HEK293 (cell line): ENCODE measurements around the gene AADAT.

ENCODE experiments used
- EGR2 ChIP-seq: fragments of 450-650 bp; formaldehyde crosslinking; IDR thresholded peaks from 2 replicates; pipeline ENCODE4 v1.5.1; 2016; ENCODE audit warnings: low read depth, missing biosample characterization, missing genetic modification characterization
- HOXC10 ChIP-seq: sonication (generic); formaldehyde crosslinking; IDR thresholded peaks from 2 replicates; pipeline ENCODE4 v1.8.1; 2023; ENCODE audit warnings: mild to moderate bottlenecking, missing genetic modification reagents
- KLF9 ChIP-seq: fragments of 450-650 bp; formaldehyde crosslinking; IDR thresholded peaks from 2 replicates; pipeline ENCODE4 v1.5.1; 2016; ENCODE audit warnings: missing biosample characterization, missing genetic modification characterization, low read depth
- MYNN ChIP-seq: fragments of 450-650 bp; formaldehyde crosslinking; IDR thresholded peaks from 2 replicates; pipeline ENCODE4 v1.5.1; 2016; ENCODE audit warnings: missing biosample characterization, missing genetic modification characterization, borderline replicate concordance
- PRDM1 ChIP-seq: fragments of 450-650 bp; formaldehyde crosslinking; IDR thresholded peaks from 2 replicates; pipeline ENCODE4; 2016; ENCODE audit warnings: missing biosample characterization, missing genetic modification characterization
- TSHZ1 ChIP-seq: fragments of 450-650 bp; formaldehyde crosslinking; IDR thresholded peaks from 2 replicates; pipeline ENCODE4 v1.5.1; 2016; ENCODE audit warnings: missing biosample characterization, missing genetic modification characterization, borderline replicate concordance
- ZFP3 ChIP-seq: fragments of 450-650 bp; formaldehyde crosslinking; IDR thresholded peaks from 2 replicates; pipeline ENCODE4 v1.5.1; 2016; ENCODE audit warnings: low read depth, missing biosample characterization, missing genetic modification characterization
- ZNF16 ChIP-seq: fragments of 450-650 bp; formaldehyde crosslinking; IDR thresholded peaks from 2 replicates; pipeline ENCODE4 v1.5.1; 2016; ENCODE audit warnings: low read depth, missing biosample characterization, missing genetic modification characterization
- ZNF24 ChIP-seq: fragments of 450-650 bp; formaldehyde crosslinking; IDR thresholded peaks from 2 replicates; pipeline ENCODE4 v1.5.1; 2016; ENCODE audit warnings: missing biosample characterization, missing genetic modification characterization
- ZNF280C ChIP-seq: fragments of 450-650 bp; formaldehyde crosslinking; IDR thresholded peaks from 2 replicates; pipeline ENCODE4 v1.5.1; 2016; ENCODE audit warnings: missing biosample characterization, missing genetic modification characterization
- ZNF350 ChIP-seq: fragments of 450-650 bp; formaldehyde crosslinking; IDR thresholded peaks from 2 replicates; pipeline ENCODE4 v1.5.0; 2017; ENCODE audit warnings: missing biosample characterization, mild to moderate bottlenecking, missing genetic modification characterization
- ZNF362 ChIP-seq: fragments of 450-650 bp; formaldehyde crosslinking; IDR thresholded peaks from 2 replicates; pipeline ENCODE4 v1.5.1; 2016; ENCODE audit warnings: missing biosample characterization, missing genetic modification characterization
- ZNF366 ChIP-seq: fragments of 450-650 bp; formaldehyde crosslinking; conservative IDR thresholded peaks from 2 replicates; pipeline ENCODE4 v1.5.1; 2016; ENCODE audit warnings: missing biosample characterization, missing genetic modification characterization
- ZNF423 ChIP-seq: fragments of 450-650 bp; formaldehyde crosslinking; IDR thresholded peaks from 2 replicates; pipeline ENCODE4 v1.5.1; 2016; ENCODE audit warnings: missing biosample characterization, missing genetic modification characterization
- ZNF549 ChIP-seq: fragments of 450-650 bp; IDR thresholded peaks from 2 replicates; pipeline ENCODE4 v1.5.1; 2018; ENCODE audit warnings: missing biosample characterization, missing genetic modification characterization, mild to moderate bottlenecking, inconsistent platforms, moderate library complexity
- ZNF571 ChIP-seq: fragments of 450-650 bp; formaldehyde crosslinking; IDR thresholded peaks from 2 replicates; pipeline ENCODE4 v1.5.0; 2017; ENCODE audit warnings: missing biosample characterization, missing genetic modification characterization
- ZNF585B ChIP-seq: fragments of 450-650 bp; formaldehyde crosslinking; IDR thresholded peaks from 2 replicates; pipeline ENCODE4 v1.5.1; 2016; ENCODE audit warnings: missing biosample characterization, missing genetic modification characterization
- ZNF600 ChIP-seq: fragments of 450-650 bp; formaldehyde crosslinking; IDR thresholded peaks from 2 replicates; pipeline ENCODE4 v1.5.1; 2016; ENCODE audit warnings: missing biosample characterization, missing genetic modification characterization
- ZNF610 ChIP-seq: fragments of 450-650 bp; formaldehyde crosslinking; IDR thresholded peaks from 2 replicates; pipeline ENCODE4 v1.5.1; 2016; ENCODE audit warnings: missing biosample characterization, missing genetic modification characterization, borderline replicate concordance
- ZNF654 ChIP-seq: fragments of 450-650 bp; formaldehyde crosslinking; IDR thresholded peaks from 2 replicates; pipeline ENCODE4 v1.5.1; 2016; ENCODE audit warnings: low read depth, missing biosample characterization, missing genetic modification characterization
- ZNF660 ChIP-seq: fragments of 450-650 bp; IDR thresholded peaks from 2 replicates; pipeline ENCODE4 v1.5.1; 2018; ENCODE audit warnings: missing biosample characterization, mild to moderate bottlenecking, missing genetic modification characterization
- ZNF692 ChIP-seq: fragments of 450-650 bp; formaldehyde crosslinking; IDR thresholded peaks from 2 replicates; pipeline ENCODE4 v1.5.1; 2016; ENCODE audit warnings: missing biosample characterization, missing genetic modification characterization
- ZNF747 ChIP-seq: fragments of 450-650 bp; formaldehyde crosslinking; IDR thresholded peaks from 2 replicates; pipeline ENCODE4 v1.5.1; 2016; ENCODE audit warnings: missing biosample characterization, missing genetic modification characterization
- ZNF76 ChIP-seq: fragments of 450-650 bp; formaldehyde crosslinking; IDR thresholded peaks from 2 replicates; pipeline ENCODE4; 2016; ENCODE audit warnings: low read depth, missing biosample characterization, missing genetic modification characterization, borderline replicate concordance
- ZNF768 ChIP-seq: fragments of 450-650 bp; formaldehyde crosslinking; IDR thresholded peaks from 2 replicates; pipeline ENCODE4 v1.5.1; 2018; ENCODE audit warnings: missing biosample characterization, mild to moderate bottlenecking, missing genetic modification characterization
- ZSCAN23 ChIP-seq: fragments of 450-650 bp; formaldehyde crosslinking; IDR thresholded peaks from 2 replicates; pipeline ENCODE4 v1.5.1; 2016; ENCODE audit warnings: missing biosample characterization, missing genetic modification characterization

The AADAT gene

GRCh38 chr4:170089668-170090351, at the start of gene AADAT (continued):
- TF ChIP-seq ZNF350 (tag by site-specific recombination) = no peak
- no peak for TF ChIP-seq ZFP3
- TF ChIP-seq KLF9 = no peak
- TF ChIP-seq PRDM1 (tag by site-specific recombination) = no peak
- no peak for TF ChIP-seq ZNF660 (tag by site-specific recombination)
- TF ChIP-seq ZSCAN23 = no peak
- peak; percentile 65 for TF ChIP-seq ZNF654 (tag by site-specific recombination)
- no peak for TF ChIP-seq ZNF747 (tag by site-specific recombination)
- no peak for TF ChIP-seq ZNF280C (tag by site-specific recombination)
- no peak for TF ChIP-seq ZNF24 (tag by site-specific recombination)
- TF ChIP-seq ZNF600 (tag by site-specific recombination) = no peak
- no peak for TF ChIP-seq ZNF768
- TF ChIP-seq ZNF585B (tag by site-specific recombination) = no peak
- peak; percentile 61; the same call in 1 of the 2 replicates for TF ChIP-seq ZNF692 (tag by site-specific recombination)
- TF ChIP-seq ZNF366 = no peak
- TF ChIP-seq ZNF571 (tag by site-specific recombination) = no peak
- no peak for TF ChIP-seq ZNF16
- no peak for TF ChIP-seq ZNF423 (tag by site-specific recombination)
- TF ChIP-seq HOXC10 (CRISPR knock-in tag) = no peak
- TF ChIP-seq ZNF362 (tag by site-specific recombination) = no peak
- no peak for TF ChIP-seq EGR2
- TF ChIP-seq MYNN (tag by site-specific recombination) = no peak
- TF ChIP-seq ZNF610 (tag by site-specific recombination) = no peak
- TF ChIP-seq TSHZ1 = no peak
- no peak for TF ChIP-seq ZNF549
- no peak for TF ChIP-seq ZNF76 (tag by site-specific recombination)
